GM21723 (cell line): Measurements from ENCODE around the gene HEPN1.
A peak's percentile ranks its signal among the peaks of the same experiment; 100 is the strongest.
"Not testable (repeated sequence)": the region's sequence is repeated elsewhere in the genome, so short reads cannot be mapped to it uniquely, and the experiment has no call there.

ENCODE experiments used
- ATAC-seq: cut with Tn5 transposase; IDR thresholded peaks from one replicate; pipeline ENCODE4 v1.9.1; 2021; ENCODE audit warnings: mild to moderate bottlenecking, moderate library complexity; ENCODE audit not compliant: unreplicated experiment

Gene HEPN1

GRCh38 chr11:124938970-124939369 lies 19.9 kb downstream of the HEPN1 start:
- no peak for ATAC-seq

GRCh38 chr11:124941703-124942102 lies 22.7 kb downstream of the HEPN1 start:
- ATAC-seq, result peak; percentile 65

- no peak for ATAC-seq
Observed at GRCh38 chr11:124942466-124943253, 23.6 kb downstream of the HEPN1 start.

- no peak for ATAC-seq
Observed at GRCh38 chr11:124943254-124943616, 24.2 kb downstream of the HEPN1 start.

- no peak for ATAC-seq
Observed at GRCh38 chr11:124943741-124944140, 24.7 kb downstream of the HEPN1 start.

- no peak for ATAC-seq
Observed at GRCh38 chr11:124944565-124944964, 25.5 kb downstream of the HEPN1 start.

GRCh38 chr11:124945826-124946225 lies 26.8 kb downstream of the HEPN1 start:
- no peak for ATAC-seq

- no peak for ATAC-seq
Observed at GRCh38 chr11:124946735-124947141, 27.7 kb downstream of the HEPN1 start.

- ATAC-seq, result no peak
Observed at GRCh38 chr11:124950601-124951330, 31.7 kb downstream of the HEPN1 start.

GRCh38 chr11:124951341-124951740 lies 32.3 kb downstream of the HEPN1 start:
- no peak for ATAC-seq

GRCh38 chr11:124953753-124954589 lies 34.9 kb downstream of the HEPN1 start, which contains the start of gene CCDC15:
TSS of gene CCDC15 (plus strand) at chr11:124954202. CDS start at chr11:124954733, 531 bp downstream.
- peak; percentile 99 for ATAC-seq

- ATAC-seq, result no peak
Observed at GRCh38 chr11:124954590-124954955, 35.5 kb downstream of the HEPN1 start.

GRCh38 chr11:124955035-124955434 lies 36.0 kb downstream of the HEPN1 start:
- ATAC-seq, result no peak

GRCh38 chr11:124961972-124962609 lies 43.0 kb downstream of the HEPN1 start:
- peak; percentile 97 for ATAC-seq

GRCh38 chr11:124968197-124968596 lies 49.1 kb downstream of the HEPN1 start:
- not testable (repeated sequence) for ATAC-seq
